Measurements from ENCODE around the gene MDM4.

DNA sequence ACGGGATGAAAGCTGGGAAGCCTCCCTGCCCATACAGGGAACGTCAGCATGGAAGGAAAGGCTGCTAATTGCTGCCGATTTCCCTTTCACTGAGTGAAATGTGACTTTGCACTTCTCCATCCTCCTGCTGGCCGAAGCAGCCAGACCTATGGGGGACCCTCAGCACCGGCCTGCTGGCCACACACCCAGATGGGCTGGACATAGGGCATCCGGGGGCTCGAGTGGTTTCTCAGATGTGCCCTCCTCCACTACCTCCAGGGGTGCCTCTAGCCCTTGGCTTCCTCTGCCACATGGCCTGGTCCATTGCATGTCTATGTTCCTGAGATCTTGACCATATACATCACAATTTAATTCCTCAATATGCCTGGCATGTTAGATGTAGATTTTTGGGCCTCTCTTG is 89.6 kb downstream of the MDM4 start:
- TF ChIP-seq SIN3A (IDR thresholded peaks at IDR 0.05; ENCODE audit: borderline replicate concordance, insufficient read depth, low read length): no peak
- no peak for TF ChIP-seq POLR2AphosphoS5 (IDR thresholded peaks at IDR 0.05; ENCODE audit: low read depth, low read length)
- TF ChIP-seq, protein P1, sequence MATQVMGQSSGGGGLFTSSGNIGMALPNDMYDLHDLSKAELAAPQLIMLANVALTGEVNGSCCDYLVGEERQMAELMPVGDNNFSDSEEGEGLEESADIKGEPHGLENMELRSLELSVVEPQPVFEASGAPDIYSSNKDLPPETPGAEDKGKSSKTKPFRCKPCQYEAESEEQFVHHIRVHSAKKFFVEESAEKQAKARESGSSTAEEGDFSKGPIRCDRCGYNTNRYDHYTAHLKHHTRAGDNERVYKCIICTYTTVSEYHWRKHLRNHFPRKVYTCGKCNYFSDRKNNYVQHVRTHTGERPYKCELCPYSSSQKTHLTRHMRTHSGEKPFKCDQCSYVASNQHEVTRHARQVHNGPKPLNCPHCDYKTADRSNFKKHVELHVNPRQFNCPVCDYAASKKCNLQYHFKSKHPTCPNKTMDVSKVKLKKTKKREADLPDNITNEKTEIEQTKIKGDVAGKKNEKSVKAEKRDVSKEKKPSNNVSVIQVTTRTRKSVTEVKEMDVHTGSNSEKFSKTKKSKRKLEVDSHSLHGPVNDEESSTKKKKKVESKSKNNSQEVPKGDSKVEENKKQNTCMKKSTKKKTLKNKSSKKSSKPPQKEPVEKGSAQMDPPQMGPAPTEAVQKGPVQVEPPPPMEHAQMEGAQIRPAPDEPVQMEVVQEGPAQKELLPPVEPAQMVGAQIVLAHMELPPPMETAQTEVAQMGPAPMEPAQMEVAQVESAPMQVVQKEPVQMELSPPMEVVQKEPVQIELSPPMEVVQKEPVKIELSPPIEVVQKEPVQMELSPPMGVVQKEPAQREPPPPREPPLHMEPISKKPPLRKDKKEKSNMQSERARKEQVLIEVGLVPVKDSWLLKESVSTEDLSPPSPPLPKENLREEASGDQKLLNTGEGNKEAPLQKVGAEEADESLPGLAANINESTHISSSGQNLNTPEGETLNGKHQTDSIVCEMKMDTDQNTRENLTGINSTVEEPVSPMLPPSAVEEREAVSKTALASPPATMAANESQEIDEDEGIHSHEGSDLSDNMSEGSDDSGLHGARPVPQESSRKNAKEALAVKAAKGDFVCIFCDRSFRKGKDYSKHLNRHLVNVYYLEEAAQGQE (IDR thresholded peaks at IDR 0.05; ENCODE audit: insufficient read depth in 1 of 2, low read depth in 2 of 2, low read length in 2 of 2): no peak
- TF ChIP-seq TAF1 (IDR thresholded peaks at IDR 0.05; ENCODE audit: borderline replicate concordance, insufficient read depth, low read length): no peak
